Endothelial cell of umbilical vein (primary cell): ENCODE measurements around the gene CPNE2. TPM values are rescaled to one million over a fixed set of nuclear protein-coding genes. Genes with fewer than 3 reads are reported as not detected.
A peak's percentile ranks its signal among the peaks of the same experiment; 100 is the strongest.

ENCODE experiments used
- BruUV-seq: library from RNA; stranded (reverse); fragments of 400-500 nt; replicated peaks from 2 replicates; lab custom pipeline; 2021; lab: Mats Ljungman, UMichigan
- CTCF ChIA-PET: fragments of 300-600, 350-600 bp; sonication (Branson Sonifier 250); formaldehyde crosslinking; loops from one replicate; lab custom pipeline; 2021; ENCODE audit warnings: antibody characterized with exemption, inconsistent platforms; lab: Charles Lee
- POLR2A ChIA-PET: fragments of 300-600, 350-600 bp; sonication (Branson Sonifier 250); formaldehyde crosslinking; loops from one replicate; lab custom pipeline; 2021; ENCODE audit warnings: antibody characterized with exemption, inconsistent platforms; lab: Charles Lee
- DNase-seq: peaks from one replicate; pipeline ENCODE4 v3.0.0-alpha.2; 2011; ENCODE audit warnings: low read depth, low spot score
- FAIRE-seq: peaks from 2 replicates; lab custom pipeline; 2011; peaks lifted over from hg19 to GRCh38; lab: Jason Lieb, UNC
- H2AFZ ChIP-seq: 2 replicates; pipeline ENCODE4 v1.6.0; 2012; ENCODE audit warnings: low read depth, low read length, control low read depth, inconsistent platforms
- H3K27ac ChIP-seq: 2 replicates; pipeline ENCODE4 v1.5.1; 2011; ENCODE audit warnings: low read depth, mild to moderate bottlenecking, control low read depth, low read length, moderate library complexity; ENCODE audit not compliant: insufficient read depth
- H3K27me3 ChIP-seq, 2 experiments: 2 replicates each; pipeline versions ENCODE4 v1.6.0 to v1.6.1; 2011; ENCODE audit warnings: low read length in 2 of 2, mixed read lengths in 1 of 2; ENCODE audit not compliant: control insufficient read depth in 2 of 2, insufficient read depth in 2 of 2
- H3K36me3 ChIP-seq, 2 experiments: 2 replicates in 1 of 2; 3 replicates in 1 of 2; pipeline ENCODE4 v1.5.1; 2011; ENCODE audit warnings: low read length in 2 of 2, mild to moderate bottlenecking in 1 of 2, moderate library complexity in 1 of 2; ENCODE audit not compliant: control insufficient read depth in 2 of 2, insufficient read depth in 2 of 2; ENCODE audit errors: extremely low read depth in 1 of 2
- H3K4me1 ChIP-seq: 3 replicates; pipeline ENCODE4 v1.5.1; 2011; ENCODE audit warnings: mild to moderate bottlenecking, low read length; ENCODE audit not compliant: control insufficient read depth, insufficient read depth; ENCODE audit errors: extremely low read depth
- H3K4me2 ChIP-seq: 2 replicates; pipeline ENCODE4 v1.6.1; 2011; ENCODE audit warnings: low read length, control low read depth, mixed read lengths; ENCODE audit not compliant: insufficient read depth
- H3K4me3 ChIP-seq, 3 experiments: fragments of 200-600 bp in 1 of 3; sonication (generic), shearing (Covaris generic) in 1 of 3; replicated peaks in 1 of 3; 2 replicates each; pipeline ENCODE4 v1.5.1; 2011 to 2016; ENCODE audit warnings: control low read depth in 3 of 3, low read length in 3 of 3, mild to moderate bottlenecking in 2 of 3, inconsistent platforms in 1 of 3, low read depth in 1 of 3, moderate library complexity in 1 of 3; ENCODE audit not compliant: insufficient read depth in 1 of 3
- H3K79me2 ChIP-seq: 2 replicates; pipeline ENCODE4 v1.6.0; 2012; ENCODE audit warnings: low read length, inconsistent platforms; ENCODE audit not compliant: control insufficient read depth, insufficient read depth
- H3K9ac ChIP-seq: replicated peaks from 2 replicates; pipeline ENCODE3; 2011; ENCODE audit warnings: low read length, control low read depth; ENCODE audit not compliant: insufficient read depth; ENCODE audit errors: extremely low read depth
- H3K9me1 ChIP-seq: replicated peaks from 3 replicates; pipeline ENCODE4 v1.6.0; 2011; ENCODE audit warnings: mild to moderate bottlenecking, low read length; ENCODE audit not compliant: control insufficient read depth, insufficient read depth; ENCODE audit errors: extremely low read depth
- H3K9me3 ChIP-seq: replicated peaks from 2 replicates; pipeline ENCODE4 v1.5.1; 2012; ENCODE audit warnings: low read length, inconsistent platforms; ENCODE audit not compliant: control insufficient read depth, insufficient read depth
- H4K20me1 ChIP-seq: replicated peaks from 2 replicates; pipeline ENCODE3; 2011; ENCODE audit warnings: mild to moderate bottlenecking, low read length; ENCODE audit not compliant: control insufficient read depth, insufficient read depth; ENCODE audit errors: extremely low read depth
- CTCF ChIP-seq, 2 donors: IDR thresholded peaks; 1 replicate in 1 of 2; 2 replicates in 1 of 2; pipeline ENCODE4 v1.5.1; 2011; ENCODE audit warnings: low read length in 2 of 2, mild to moderate bottlenecking in 2 of 2, moderate library complexity in 2 of 2, control low read depth in 1 of 2, inconsistent platforms in 1 of 2, low read depth in 1 of 2; ENCODE audit not compliant: insufficient read depth in 1 of 2; ENCODE audit errors: extremely low read depth in 1 of 2
- EZH2 ChIP-seq: IDR thresholded peaks from 2 replicates; pipeline ENCODE4 v1.6.1; 2012; ENCODE audit warnings: borderline replicate concordance, low read depth, mild to moderate bottlenecking, moderate library complexity, low read length, inconsistent platforms; ENCODE audit not compliant: severe bottlenecking
- FOS ChIP-seq: IDR thresholded peaks from 2 replicates; pipeline ENCODE4 v1.6.1; 2011; ENCODE audit warnings: mild to moderate bottlenecking, low read length, moderate library complexity, borderline replicate concordance; ENCODE audit not compliant: insufficient read depth
- GATA2 ChIP-seq: IDR thresholded peaks from 2 replicates; pipeline ENCODE4 v1.7.0; 2011; ENCODE audit warnings: low read depth, mild to moderate bottlenecking, moderate library complexity, mixed read lengths, low read length; ENCODE audit not compliant: insufficient read length, insufficient read depth
- JUN ChIP-seq: IDR thresholded peaks from 2 replicates; pipeline ENCODE4 v1.6.1; 2011; ENCODE audit warnings: borderline replicate concordance, low read depth; ENCODE audit not compliant: insufficient read length, insufficient read depth
- MAX ChIP-seq: IDR thresholded peaks from 2 replicates; pipeline ENCODE4 v1.6.1; 2011; ENCODE audit not compliant: insufficient read depth, insufficient read length
- MYC ChIP-seq: IDR thresholded peaks from one replicate; pipeline ENCODE4 v1.6.1; 2011; ENCODE audit warnings: mild to moderate bottlenecking, low read depth, low read length
- POLR2A ChIP-seq: IDR thresholded peaks from 2 replicates; pipeline ENCODE4 v1.6.1; 2012; ENCODE audit warnings: low read depth, mild to moderate bottlenecking, control low read depth, low read length
- POLR2AphosphoS5 ChIP-seq: IDR thresholded peaks from 2 replicates; pipeline ENCODE4 v1.6.1; 2012; ENCODE audit warnings: low read depth, mild to moderate bottlenecking, control low read depth, low read length, moderate library complexity; ENCODE audit not compliant: insufficient read depth
- dilution Hi-C: fragments of 300-500 bp; cut with MboI; formaldehyde crosslinking; loops from one replicate; pipeline ENCODE4 v1.15.0; 2019; ENCODE audit warnings: low sequenced_read_pairs; ENCODE audit not compliant: extremely low pct_ligation_motif_present
- intact Hi-C: fragments of 100-400 bp; cut with micrococcal nuclease; formaldehyde crosslinking; loops from one replicate; pipeline ENCODE4 v1.10.0; 2022
- polyA plus RNA-seq, 4 experiments: library from polyadenylated mRNA; depleted of rRNA in 3 of 4; stranded (reverse) in 3 of 4; unstranded in 1 of 4; fragments of >200 nt; gene quantifications; 2 replicates each; pipeline versions ENCODE4 v1.2.1 to v1.2.3, GENCODE V29; 2011 to 2012; ENCODE audit warnings: missing spikeins in 1 of 4
- total RNA-seq: library from RNA; stranded (reverse); gene quantifications from 2 replicates; pipeline ENCODE4 v1.2.3, GENCODE V29; 2021

Gene CPNE2
- total and polyA plus RNA-seq, 2 donors (not counting 3 experiments of a cell fraction or from before 2014, with no cell fraction given): 91.9 to 187 TPM

GRCh38 chr16:57106767-57107166, 14.4 kb downstream of the CPNE2 start:
- Histone ChIP-seq H3K4me1 (no peaks in the 10 kb centered on the region), H3K27me3 (no peaks in the 10 kb centered on the region), H3K4me3 (no peak overlapping the region), H3K4me2 (no peak overlapping the region), H3K9ac (no peak overlapping the region), H3K9me1 (no peaks in the 10 kb centered on the region), H4K20me1 (no peaks in the 10 kb centered on the region), H3K27ac (no peak overlapping the region), H3K36me3 (no peaks in the 10 kb centered on the region), H3K79me2 (peaks cover 3% of the 10 kb centered on the region), H3K9me3 (no peaks in the 10 kb centered on the region), H2AFZ (no peak overlapping the region)
- TF ChIP-seq POLR2A (no peak), GATA2 (no peak), EZH2 (no peak), MYC (no peak), CTCF (IDR thresholded peaks at IDR 0.05; ENCODE audit: extremely low read depth in 1 of 2, insufficient read depth in 1 of 2, low read depth in 1 of 2, low read length in 2 of 2) (no peak), JUN (no peak), MAX (no peak), FOS (no peak), POLR2AphosphoS5 (no peak)
- FAIRE-seq (no peak), DNase-seq (peak; percentile 14)
- intact Hi-C loops (no loop called here), dilution Hi-C loops (no loop called here)
- no TSS peak for BruUV-seq
- CTCF ChIA-PET: interaction anchor here (1.1 to 1.7 kb wide), 3 partner anchors 14 to 22 kb away, joined by 3 to 13 read pairs (median 6); partner anchors contain the start of gene CPNE2
- POLR2A ChIA-PET: no interaction called here
